OCI-LY1 (cell line): ENCODE measurements around the gene RSPH1.

Experiments
- CTCF ChIP-seq: fragments of 200-600 bp; sonication (generic), shearing (Covaris generic); IDR thresholded peaks from 2 replicates; pipeline ENCODE4 v1.5.1; 2017; ENCODE audit warnings: mild to moderate bottlenecking, antibody characterized with exemption, low read length, moderate library complexity, mixed read lengths
- EZH2 ChIP-seq: fragments of 200-600 bp; sonication (generic), shearing (Covaris generic); IDR thresholded peaks from 2 replicates; pipeline ENCODE4 v1.8.0; 2017; ENCODE audit warnings: borderline replicate concordance, mixed run types, mild to moderate bottlenecking, antibody characterized with exemption, low read length, moderate library complexity, mixed read lengths

- TF ChIP-seq CTCF (no peak), EZH2 (no peak)
Observed at GRCh38 chr21:42432695-42433094, 63.3 kb downstream of the RSPH1 start.
